K562 (cell line): ENCODE data around the gene CLTRN. TPM values are rescaled to one million over a fixed set of nuclear protein-coding genes. Genes with fewer than 3 reads are reported as not detected.
"Not testable (repeated sequence)": the region's sequence is repeated elsewhere in the genome, so short reads cannot be mapped to it uniquely, and the experiment has no call there.

Source experiments
- ATAC-seq: fragments of 200-7000 bp; cut with Tn5 transposase; 3 replicates; pipeline ENCODE4 v1.9.1; 2020; ENCODE audit warnings: moderate library complexity
- BruUV-seq: library from RNA; stranded (reverse); fragments of 400-500 nt; replicated peaks from 2 replicates; lab custom pipeline; 2021; lab: Mats Ljungman, UMichigan
- CTCF ChIA-PET: fragments of 300-600 bp; formaldehyde crosslinking; extraction: SDS; loops from one replicate; lab custom pipeline; 2021; ENCODE audit warnings: low intra/inter-chr PET ratio; lab: Yijun Ruan, JAX
- POLR2A ChIA-PET: fragments of 300-600, 350-650 bp; sonication (Branson Sonifier 250); formaldehyde crosslinking; extraction: SDS; loops from one replicate; lab custom pipeline; 2021; ENCODE audit warnings: antibody characterized with exemption, inconsistent platforms; lab: Yijun Ruan, JAX
- DNase-seq, 4 experiments: peaks; one replicate each; pipeline versions ENCODE4 v3.0.0 to v3.0.0-alpha.2; 2011 to 2018; ENCODE audit warnings: low spot score in 3 of 4, mixed read lengths in 3 of 4; ENCODE audit errors: extremely low read depth in 1 of 4
- FAIRE-seq: peaks from 2 replicates; lab custom pipeline; 2011; peaks lifted over from hg19 to GRCh38; lab: Jason Lieb, UNC
- H2AFZ ChIP-seq: 2 replicates; pipeline ENCODE4 v1.6.0; 2011; ENCODE audit warnings: low read depth, low read length, control low read depth, inconsistent platforms
- H3K27ac ChIP-seq: fragments of 200-600 bp; 3 replicates; pipeline ENCODE4 v1.8.0; 2011; ENCODE audit warnings: low read depth, mild to moderate bottlenecking, control low read depth, inconsistent platforms, low read length, moderate library complexity, mixed read lengths; ENCODE audit errors: extremely low read depth
- H3K27me3 ChIP-seq, 2 experiments: fragments of 300-600 bp in 1 of 2; 2 replicates in 1 of 2; 3 replicates in 1 of 2; pipeline versions ENCODE4 v1.6.0 to v1.8.0; 2011; ENCODE audit warnings: inconsistent platforms in 2 of 2, low read length in 2 of 2, mild to moderate bottlenecking in 1 of 2, mixed read lengths in 1 of 2, moderate library complexity in 1 of 2; ENCODE audit not compliant: control insufficient read depth in 2 of 2, insufficient read depth in 2 of 2
- H3K36me3 ChIP-seq: fragments of 300-600 bp; 3 replicates; pipeline ENCODE4 v1.8.0; 2011; ENCODE audit warnings: mild to moderate bottlenecking, low read length, inconsistent platforms; ENCODE audit not compliant: control insufficient read depth, insufficient read depth
- H3K4me1 ChIP-seq, 2 experiments: fragments of 200-600 bp in 1 of 2; replicated peaks in 1 of 2; 2 replicates in 1 of 2; 3 replicates in 1 of 2; pipeline versions ENCODE4 v1.5.1 to v1.8.0; 2011; ENCODE audit warnings: inconsistent platforms in 2 of 2, low read length in 2 of 2, mild to moderate bottlenecking in 1 of 2, mixed read lengths in 1 of 2, moderate library complexity in 1 of 2; ENCODE audit not compliant: control insufficient read depth in 2 of 2, insufficient read depth in 2 of 2
- H3K4me2 ChIP-seq: 2 replicates; pipeline ENCODE4 v1.6.1; 2011; ENCODE audit warnings: low read length, control low read depth, inconsistent platforms, mixed read lengths; ENCODE audit not compliant: insufficient read depth
- H3K4me3 ChIP-seq: fragments of 200-600 bp; sonication (generic), shearing (Covaris generic); 2 replicates; pipeline ENCODE4 v1.5.1; 2016; ENCODE audit warnings: control low read depth, inconsistent platforms
- H3K79me2 ChIP-seq: fragments of 200-600 bp; 3 replicates; pipeline ENCODE4 v1.8.0; 2011; ENCODE audit warnings: low read length, inconsistent platforms; ENCODE audit not compliant: control insufficient read depth, insufficient read depth
- H3K9ac ChIP-seq, 2 experiments: 2 replicates each; pipeline versions ENCODE4 v1.6.0 to v1.6.1; 2011; ENCODE audit warnings: low read depth in 2 of 2, low read length in 2 of 2, control low read depth in 1 of 2, inconsistent platforms in 1 of 2, mild to moderate bottlenecking in 1 of 2, mixed read lengths in 1 of 2; ENCODE audit not compliant: insufficient read depth in 1 of 2
- H3K9me1 ChIP-seq: one replicate; pipeline ENCODE4 v1.6.0; 2011; ENCODE audit warnings: inconsistent platforms, mild to moderate bottlenecking, low read length, moderate library complexity; ENCODE audit not compliant: control insufficient read depth, insufficient read depth
- H3K9me3 ChIP-seq: replicated peaks from 2 replicates; pipeline ENCODE4 v1.5.1; 2011; ENCODE audit warnings: low read depth, low read length, inconsistent platforms; ENCODE audit not compliant: control insufficient read depth, insufficient read depth
- H4K20me1 ChIP-seq: replicated peaks from 2 replicates; pipeline ENCODE4 v1.6.1; 2011; ENCODE audit warnings: low read length, inconsistent platforms, mixed read lengths; ENCODE audit not compliant: control insufficient read depth, insufficient read depth
- ADNP ChIP-seq: fragments of 200-800 bp; sonication (Bioruptor generic); IDR thresholded peaks from 2 replicates; pipeline ENCODE4 v1.6.1; 2016; ENCODE audit warnings: missing genetic modification characterization, missing compliant biosample characterization
- BDP1 ChIP-seq: IDR thresholded peaks from 3 replicates; pipeline ENCODE4 v1.6.1; 2011; ENCODE audit not compliant: insufficient read length, insufficient read depth
- HOXB6 ChIP-seq: fragments of 250-450 bp; sonication (Bioruptor Pico); IDR thresholded peaks from 2 replicates; pipeline ENCODE4 v1.5.1; 2022; ENCODE audit warnings: mild to moderate bottlenecking, borderline replicate concordance
- KAT2B ChIP-seq: IDR thresholded peaks from one replicate; pipeline ENCODE4 v1.6.1; 2012; ENCODE audit warnings: low read depth, mild to moderate bottlenecking, control low read depth, inconsistent platforms, low read length, moderate library complexity
- MEF2D ChIP-seq: conservative IDR thresholded peaks from 2 replicates; pipeline ENCODE4 v1.6.1; 2016; ENCODE audit warnings: low read depth, missing genetic modification characterization, missing compliant biosample characterization
- MXD1 ChIP-seq: fragments of 250-450 bp; sonication (Bioruptor Pico); IDR thresholded peaks from 2 replicates; pipeline ENCODE4 v1.8.0; 2021; ENCODE audit warnings: borderline replicate concordance, mild to moderate bottlenecking, moderate library complexity; ENCODE audit not compliant: poor library complexity, severe bottlenecking
- NONO ChIP-seq, 2 experiments: fragments of 200-400 bp in 1 of 2; fragments of 450-650 bp in 1 of 2; formaldehyde crosslinking in 1 of 2; IDR thresholded peaks; 2 replicates each; pipeline ENCODE4 v1.6.1; 2017; ENCODE audit warnings: low read depth in 2 of 2, mild to moderate bottlenecking in 2 of 2, moderate library complexity in 2 of 2, low read length in 1 of 2
- TAF9B ChIP-seq: fragments of 450-650 bp; IDR thresholded peaks from 2 replicates; pipeline ENCODE4 v1.6.1; 2018; ENCODE audit warnings: mild to moderate bottlenecking; ENCODE audit not compliant: partially characterized antibody
- TSC22D4 ChIP-seq: fragments of 450-650 bp; IDR thresholded peaks from 2 replicates; pipeline ENCODE4 v1.6.1; 2016; ENCODE audit warnings: missing genetic modification characterization, missing biosample characterization, control low read depth
- ZNF24 ChIP-seq: fragments of 450-650 bp; IDR thresholded peaks from 2 replicates; pipeline ENCODE4 v1.6.1; 2016
- ZNF280A ChIP-seq: fragments of 450-650 bp; IDR thresholded peaks from 2 replicates; pipeline ENCODE4 v1.6.1; 2018; ENCODE audit warnings: mild to moderate bottlenecking, low read depth; ENCODE audit not compliant: partially characterized antibody
- ZNF354B ChIP-seq: fragments of 250-450 bp; sonication (Bioruptor Pico); IDR thresholded peaks from 2 replicates; pipeline ENCODE4 v1.4.0; 2020
- ZNF561 ChIP-seq: fragments of 450-650 bp; formaldehyde crosslinking; conservative IDR thresholded peaks from 2 replicates; pipeline ENCODE4 v1.4.0; 2020; ENCODE audit warnings: mild to moderate bottlenecking, moderate library complexity
- ZSCAN29 ChIP-seq: fragments of 450-650 bp; IDR thresholded peaks from 2 replicates; pipeline ENCODE4 v1.6.1; 2017
- WGBS: fragments of 100-300 bp; shearing (Covaris generic); methylation state at CpG from one replicate; pipeline ENCODE4 v1.1.6; 2016; ENCODE audit warnings: low coverage, mixed read lengths; ENCODE audit not compliant: insufficient coverage; ENCODE audit errors: missing lambda C conversion rate; 5-methylcytosine and 5-hydroxymethylcytosine counted together
- in situ Hi-C: fragments of 300-500 bp; cut with MboI; formaldehyde crosslinking; loops from 4 replicates; pipeline ENCODE4 v1.15.0; 2018; ENCODE audit warnings: inconsistent platforms, mixed read lengths
- intact Hi-C: fragments of 100-400 bp; cut with micrococcal nuclease; formaldehyde crosslinking; loops from 2 replicates; pipeline ENCODE4 v1.14.2; 2022
- polyA plus RNA-seq, 8 experiments: library from polyadenylated mRNA; depleted of rRNA in 4 of 8; stranded (reverse) in 5 of 8; unstranded in 3 of 8; fragments of >200 nt; fragmentation: Nextera tagmentation in 2 of 8; fragmentation: Illumina TruSeq in 1 of 8; extraction: Ambion mirVana in 2 of 8; extraction: Trizol in 1 of 8; gene quantifications; 2 replicates each; pipeline versions ENCODE4 v1.2.1 to v1.2.3, GENCODE V29; 2011 to 2014; ENCODE audit warnings: inconsistent platforms in 1 of 8, missing spikeins in 1 of 8
- total RNA-seq, 7 experiments: library from RNA; depleted of rRNA in 6 of 7; stranded (reverse); fragments of >200 nt in 6 of 7; fragmentation: Illumina TruSeq in 2 of 7; extraction: Trizol in 2 of 7; gene quantifications; 2 replicates each; pipeline versions ENCODE4 v1.2.1 to v1.2.3, GENCODE V29; 2011 to 2021; ENCODE audit warnings: low replicate concordance in 1 of 7

Gene CLTRN
- total and polyA plus RNA-seq, 9 of the 15 experiments (the other 6 are each of a cell fraction or from before 2014, with no cell fraction given): 0.11 to 0.36 (median 0.18) TPM; not detected in 2

- H3K4me3 ChIP-seq, H3K27me3 ChIP-seq, POLR2A ChIA-PET, H3K9me1 ChIP-seq, intact Hi-C loops, DNase-seq, in situ Hi-C loops, H4K20me1 ChIP-seq, CTCF ChIA-PET, BruUV-seq, H3K27ac ChIP-seq, H3K9me3 ChIP-seq, H3K4me2 ChIP-seq, H3K4me1 ChIP-seq, H3K79me2 ChIP-seq, H2AFZ ChIP-seq, H3K9ac ChIP-seq: not testable (repeated sequence)
- ATAC-seq: peak; percentile 95
- no CpG with 5 or more reads among the region's 5 CpGs for WGBS
- peak; percentile 99 for FAIRE-seq
- peaks cover 20% of the 10 kb centered on the region; the same call in 1 of the 3 replicates for H3K36me3 ChIP-seq
Observed at GRCh38 chrX:15703809-15704208, 39.2 kb upstream of the CLTRN start.

GRCh38 chrX:15702488-15703371 is 38.1 kb upstream of the CLTRN start:
- FAIRE-seq (no peak), DNase-seq (no peak), ATAC-seq (no peak)
- no peak overlapping the region for H3K4me3 ChIP-seq
- H3K27ac ChIP-seq: no peak overlapping the region
- H3K4me1 ChIP-seq: no peaks in the 10 kb centered on the region
- peaks cover 26% of the 10 kb centered on the region; the same call in 1 of the 3 replicates for H3K36me3 ChIP-seq
- H3K79me2 ChIP-seq: no peaks in the 10 kb centered on the region
- no peaks in the 10 kb centered on the region for H3K9me3 ChIP-seq
- H3K9me1 ChIP-seq: no peaks in the 10 kb centered on the region
- 94% methylated on average over 25 of the region's 40 CpGs for WGBS
- H2AFZ ChIP-seq: no peak overlapping the region
- no peaks in the 10 kb centered on the region for H3K27me3 ChIP-seq
- ChIA-PET CTCF (no interaction called here), POLR2A (no interaction called here)
- in situ Hi-C loops (no loop called here), intact Hi-C loops (no loop called here)
- no peak overlapping the region for H3K9ac ChIP-seq
- no TSS peak for BruUV-seq
- no peaks in the 10 kb centered on the region for H4K20me1 ChIP-seq
- no peak overlapping the region for H3K4me2 ChIP-seq
- no peak for TF ChIP-seq ZNF24
- TF ChIP-seq HOXB6: no peak
- TF ChIP-seq ZSCAN29: no peak
- no peak for TF ChIP-seq ADNP (tag)
- no peak for TF ChIP-seq BDP1
- no peak for TF ChIP-seq NONO (IDR thresholded peaks at IDR 0.05; ENCODE audit: low read depth in 2 of 2, low read length in 1 of 2)
- TF ChIP-seq MXD1 (CRISPR knock-in tag): no peak
- TF ChIP-seq TAF9B: no peak
- no peak for TF ChIP-seq ZNF561 (CRISPR knock-in tag)
- no peak for TF ChIP-seq ZNF354B (CRISPR knock-in tag)
- no peak for TF ChIP-seq KAT2B
- TF ChIP-seq ZNF280A: no peak
- no peak for TF ChIP-seq TSC22D4
- no peak for TF ChIP-seq MEF2D (tag)
